Left renal pelvis (tissue), 4 donors: ENCODE measurements around the gene RTF1. TPM values are rescaled to one million over a fixed set of nuclear protein-coding genes. Genes with fewer than 3 reads are reported as not detected.

Experiments
- DNase-seq, 4 donors: peaks; one replicate each; pipeline ENCODE4 v3.0.0-alpha.2; 2013; ENCODE audit warnings: low read depth in 4 of 4, low spot score in 3 of 4
- polyA plus RNA-seq, 4 donors: library from polyadenylated mRNA; unstranded; fragments of 120-200 nt; gene quantifications; one replicate each; pipeline ENCODE4 v1.2.1, GENCODE V29; 2013; ENCODE audit not compliant: insufficient read length in 4 of 4

RTF1 gene
- polyA plus RNA-seq, 4 donors = 71.7 to 80.7 (median 73.4) TPM

GRCh38 chr15:41484937-41485625, 68.2 kb downstream of the RTF1 start:
- DNase-seq = no peak

GRCh38 chr15:41486286-41486685, 69.4 kb downstream of the RTF1 start:
- DNase-seq = no peak

- DNase-seq = no peak
Measured at GRCh38 chr15:41487381-41487780, 70.5 kb downstream of the RTF1 start.

- DNase-seq = no peak
Measured at GRCh38 chr15:41487802-41488201, 70.9 kb downstream of the RTF1 start.

- no peak for DNase-seq
Measured at GRCh38 chr15:41489641-41490040, 72.7 kb downstream of the RTF1 start.

GRCh38 chr15:41490355-41490754, 73.5 kb downstream of the RTF1 start:
- DNase-seq = no peak

GRCh38 chr15:41491889-41492288, 75.0 kb downstream of the RTF1 start:
- no peak for DNase-seq

- DNase-seq = no peak
Measured at GRCh38 chr15:41492597-41493204, 75.8 kb downstream of the RTF1 start.

GRCh38 chr15:41493205-41493901, 76.5 kb downstream of the RTF1 start, which contains the start of gene ITPKA:
Gene ITPKA, plus strand, starts transcription at chr15:41493874. Its CDS starts 54 bp downstream, at chr15:41493928.
- DNase-seq = no peak

GRCh38 chr15:41493902-41494189, 77.0 kb downstream of the RTF1 start:
- no peak for DNase-seq

- DNase-seq = no peak
Measured at GRCh38 chr15:41494190-41494921, 77.5 kb downstream of the RTF1 start.

- no peak for DNase-seq
Measured at GRCh38 chr15:41494922-41495735, 78.2 kb downstream of the RTF1 start.

GRCh38 chr15:41495736-41496599, 79.1 kb downstream of the RTF1 start:
- no peak for DNase-seq

GRCh38 chr15:41498657-41499056, 81.8 kb downstream of the RTF1 start:
- no peak for DNase-seq

GRCh38 chr15:41499109-41499851, 82.4 kb downstream of the RTF1 start:
- no peak for DNase-seq

- no peak for DNase-seq
Measured at GRCh38 chr15:41501191-41501917, 84.5 kb downstream of the RTF1 start.

GRCh38 chr15:41501931-41502794, 85.3 kb downstream of the RTF1 start:
- no peak for DNase-seq
